Activated CD8-positive, alpha-beta memory T cell treated with anti-CD3 and anti-CD28 coated beads for 24 hours (primary cell): ENCODE measurements around the gene COA3.

Experiments used
- DNase-seq: peaks from one replicate; pipeline ENCODE4 v3.0.0-alpha.2; 2020

Gene COA3

DNA sequence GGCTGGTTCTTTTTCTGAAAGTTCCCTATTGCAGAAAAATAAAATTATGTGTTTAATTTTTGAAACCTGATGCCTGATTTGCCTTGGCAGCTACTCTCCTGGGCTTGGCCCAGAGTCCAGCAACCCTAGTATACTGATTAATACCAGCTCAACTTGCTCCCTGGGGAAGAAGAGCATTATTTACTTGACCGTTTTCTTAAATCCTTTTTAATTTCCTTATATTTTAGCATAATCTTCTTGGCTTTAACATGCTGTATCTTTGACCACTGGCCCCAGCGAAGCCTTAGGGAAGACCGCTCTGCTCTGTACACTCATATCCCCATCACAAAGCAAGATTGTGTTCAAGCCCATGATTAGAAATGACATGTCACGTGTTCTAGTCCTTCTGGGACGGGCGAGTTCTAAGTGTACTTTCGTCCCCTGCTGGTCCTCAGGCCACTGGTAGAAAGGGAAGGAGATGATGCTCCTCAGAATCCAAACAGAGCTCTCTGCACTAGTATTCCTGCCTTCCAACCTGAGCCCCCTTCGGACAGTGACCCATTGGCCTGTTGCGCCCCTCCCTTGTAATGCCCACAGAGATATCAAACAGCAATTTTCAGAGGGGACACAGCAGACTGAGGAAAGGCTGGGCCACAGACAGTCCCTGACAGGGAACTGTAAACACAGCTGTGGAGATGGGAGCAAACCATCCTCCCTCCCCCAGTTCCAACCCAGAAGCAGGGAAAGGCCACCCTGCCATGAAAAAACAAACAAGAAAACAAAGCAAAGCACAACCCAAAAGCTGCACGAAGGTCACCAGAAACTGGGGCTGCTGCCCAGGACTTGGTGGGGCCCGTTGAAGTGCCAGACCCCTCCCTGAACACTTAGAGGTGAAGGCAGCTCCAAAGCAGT lies 49.4 kb downstream of the COA3 start:
- no peak for DNase-seq

DNA sequence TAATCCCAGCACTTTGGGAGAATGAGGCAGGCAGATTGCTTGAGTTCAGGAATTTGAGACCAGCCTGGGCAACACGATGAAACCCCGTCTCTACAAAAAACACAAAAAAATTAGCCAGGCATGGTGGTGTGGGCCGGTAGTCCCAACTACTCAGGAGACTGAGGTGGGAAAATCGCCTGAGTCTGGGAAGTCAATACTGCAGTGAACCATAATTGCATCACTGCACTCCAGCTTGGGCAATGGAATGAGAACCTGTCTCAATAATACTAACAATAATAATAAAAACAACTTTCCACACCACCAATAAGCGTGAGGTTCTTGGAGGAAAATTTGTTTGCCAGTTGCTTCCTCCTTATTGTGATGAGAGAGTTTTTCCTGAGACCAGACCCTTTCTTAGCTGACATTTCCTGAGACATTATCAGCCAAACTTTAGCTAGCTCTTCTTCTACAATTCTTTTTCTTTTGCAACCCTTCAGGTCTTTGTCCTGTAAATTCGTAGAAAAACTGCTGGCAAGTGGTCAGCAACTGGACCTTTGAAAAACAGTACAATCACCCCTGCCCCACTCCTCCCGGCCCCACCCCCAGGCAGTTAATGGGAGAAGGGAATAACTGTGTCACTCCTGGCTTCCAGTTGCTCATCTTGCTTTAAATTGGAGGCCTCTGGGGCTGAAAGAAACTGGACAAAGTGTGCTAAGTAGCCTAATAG lies 50.1 kb downstream of the COA3 start:
- DNase-seq: no peak
